HK-2 (cell line): ENCODE results near the gene KATNB1.
A peak's percentile ranks its signal among the peaks of the same experiment; 100 is the strongest.

ENCODE experiments used
- DNase-seq: peaks from one replicate; pipeline ENCODE4 v3.0.0-alpha.2; 2018; ENCODE audit not compliant: unreplicated experiment

The KATNB1 gene

DNA sequence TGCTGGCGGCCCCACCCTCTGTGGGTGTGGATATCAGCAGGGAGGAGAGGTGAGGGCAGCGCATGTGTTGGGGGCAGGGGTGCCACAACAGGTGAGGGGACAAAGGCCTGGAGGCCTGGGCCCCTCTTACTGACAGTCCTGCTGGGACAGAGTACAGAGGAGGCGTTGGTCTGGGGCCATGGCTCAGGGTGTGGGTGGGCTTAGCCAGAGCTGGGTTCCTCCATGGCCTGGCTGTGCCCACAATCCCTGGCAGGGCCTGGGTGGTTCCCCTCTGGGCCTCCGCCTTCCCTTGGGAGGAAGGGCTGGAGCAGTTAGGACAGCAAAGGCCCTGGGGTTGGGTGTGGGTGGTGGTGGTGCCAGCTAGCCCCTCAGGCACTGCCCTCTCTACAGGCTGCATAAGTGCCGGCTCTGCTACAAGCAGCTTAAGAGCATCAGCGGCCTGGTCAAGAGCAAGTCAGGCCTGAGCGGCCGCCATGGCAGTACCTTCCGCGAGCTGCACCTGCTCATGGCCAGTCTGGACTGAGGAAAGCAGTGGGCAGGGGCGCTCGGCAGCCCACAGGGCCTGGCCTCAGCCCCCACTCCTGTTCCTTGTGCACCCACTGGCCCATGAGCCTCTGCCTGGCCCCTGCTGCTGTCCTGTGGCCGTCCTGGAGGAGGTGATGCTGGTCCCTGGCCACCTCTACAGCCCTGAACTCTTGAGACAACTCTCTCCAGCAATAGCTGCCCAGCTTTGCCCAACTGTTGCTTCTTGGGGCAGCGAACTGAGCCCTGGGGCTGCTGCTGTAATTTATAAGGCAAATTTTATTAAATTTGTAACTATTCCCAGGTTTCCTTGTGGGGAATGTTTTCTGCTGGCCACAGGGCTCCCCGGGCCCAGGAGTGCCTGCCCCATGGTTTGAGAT is 21.1 kb downstream of the KATNB1 start:
- no peak for DNase-seq

DNA sequence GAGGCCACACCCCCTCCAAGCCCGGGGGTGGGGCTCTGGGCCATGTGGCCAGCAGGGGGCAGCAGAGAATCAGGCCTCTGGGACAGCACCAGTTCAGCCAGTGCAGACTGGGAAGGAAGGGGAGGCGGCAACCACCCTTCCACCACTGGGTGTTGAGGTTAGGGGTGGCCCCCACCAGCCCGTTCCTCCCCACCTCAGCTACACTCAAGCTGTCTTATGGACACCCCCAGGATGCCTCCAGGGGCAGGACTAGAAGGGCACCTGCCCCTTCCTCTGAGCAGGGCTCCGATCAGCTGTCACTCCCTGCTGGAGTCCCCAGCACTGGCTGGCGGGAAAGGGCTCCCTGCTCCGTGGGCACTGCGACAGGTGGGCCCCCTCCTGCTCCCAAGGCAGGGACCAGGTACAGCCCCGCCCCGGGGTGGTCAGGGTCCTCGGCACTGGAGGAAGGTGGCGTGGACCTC is 21.8 kb downstream of the KATNB1 start:
- DNase-seq, result peak; percentile 94

DNA sequence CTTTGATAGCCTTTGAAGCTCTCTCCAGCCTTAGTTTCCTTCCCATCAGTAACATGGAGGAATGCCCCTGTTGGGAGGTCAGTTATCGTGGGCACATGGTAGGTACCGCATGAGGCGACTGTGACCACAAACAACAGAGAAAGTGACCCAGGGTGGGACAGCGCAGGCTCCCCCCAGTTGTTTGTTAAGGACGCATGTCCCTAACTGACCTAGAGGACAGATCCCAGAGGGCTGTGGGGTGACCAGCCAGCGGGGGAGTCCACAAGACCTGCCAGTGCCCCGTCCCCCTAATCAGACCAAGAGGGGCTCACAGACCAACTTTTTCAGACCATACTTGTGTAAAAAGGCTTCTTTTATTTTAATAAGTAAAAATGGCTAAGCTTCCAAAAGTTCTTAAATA is 22.3 kb downstream of the KATNB1 start:
- no peak for DNase-seq

DNA sequence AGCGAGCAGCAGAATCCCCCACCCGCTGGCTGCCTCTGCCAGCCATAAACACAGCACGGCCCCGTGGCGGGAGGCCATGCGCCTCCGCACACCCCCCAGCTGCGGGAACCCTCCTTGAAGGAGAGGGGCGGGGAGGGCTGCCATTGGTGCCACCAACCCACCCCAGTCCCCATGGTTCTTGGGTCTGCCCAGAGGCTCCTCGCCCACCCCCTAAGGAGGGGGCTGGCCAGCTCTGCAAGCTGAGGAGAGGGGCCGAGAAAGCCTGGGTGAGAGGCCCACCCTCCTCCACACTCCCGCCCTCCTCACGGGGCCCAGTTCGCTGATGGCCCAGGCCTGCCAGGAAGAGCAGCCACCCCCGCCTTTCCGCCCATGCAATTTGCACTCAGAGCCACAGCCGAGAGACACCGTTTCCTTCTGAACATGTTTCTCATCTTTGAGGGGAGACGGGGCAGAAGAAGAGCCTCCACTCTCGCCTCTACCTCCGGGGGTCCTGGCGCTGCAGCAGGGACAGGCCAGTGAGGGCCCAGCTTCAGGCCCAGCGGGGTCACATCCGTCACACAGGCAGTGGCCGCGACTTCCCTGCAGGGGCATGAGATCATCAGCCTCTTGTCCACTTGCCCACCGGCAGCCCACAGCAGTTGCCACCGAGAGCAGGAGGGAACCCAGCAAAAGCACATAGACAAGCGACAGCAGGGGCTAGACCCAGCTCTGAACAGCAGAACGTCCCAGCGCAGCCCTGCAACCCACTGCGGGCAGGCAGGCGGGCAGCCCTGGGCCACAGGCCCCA is 23.0 kb downstream of the KATNB1 start:
- no peak for DNase-seq

DNA sequence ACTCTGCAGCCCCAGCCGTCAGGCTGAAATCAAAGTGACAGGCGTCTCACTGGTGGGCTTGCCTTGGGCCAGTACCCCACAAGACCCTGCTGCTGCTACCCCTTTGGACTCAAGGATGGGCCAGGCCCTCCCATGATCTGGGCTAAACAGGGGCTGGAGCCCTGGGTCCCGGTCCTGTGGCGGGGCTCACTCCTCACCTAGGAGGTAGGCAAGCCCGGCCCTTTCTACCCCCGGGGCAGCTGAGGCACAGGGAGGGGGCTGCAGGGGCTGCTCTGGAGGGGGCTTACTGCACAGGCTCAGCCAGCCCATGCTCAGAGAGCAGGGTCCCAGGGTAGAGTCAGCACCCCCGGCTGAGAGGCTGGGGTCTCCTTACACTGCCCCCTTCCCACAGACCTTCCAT is 23.6 kb downstream of the KATNB1 start:
- DNase-seq, result no peak

DNA sequence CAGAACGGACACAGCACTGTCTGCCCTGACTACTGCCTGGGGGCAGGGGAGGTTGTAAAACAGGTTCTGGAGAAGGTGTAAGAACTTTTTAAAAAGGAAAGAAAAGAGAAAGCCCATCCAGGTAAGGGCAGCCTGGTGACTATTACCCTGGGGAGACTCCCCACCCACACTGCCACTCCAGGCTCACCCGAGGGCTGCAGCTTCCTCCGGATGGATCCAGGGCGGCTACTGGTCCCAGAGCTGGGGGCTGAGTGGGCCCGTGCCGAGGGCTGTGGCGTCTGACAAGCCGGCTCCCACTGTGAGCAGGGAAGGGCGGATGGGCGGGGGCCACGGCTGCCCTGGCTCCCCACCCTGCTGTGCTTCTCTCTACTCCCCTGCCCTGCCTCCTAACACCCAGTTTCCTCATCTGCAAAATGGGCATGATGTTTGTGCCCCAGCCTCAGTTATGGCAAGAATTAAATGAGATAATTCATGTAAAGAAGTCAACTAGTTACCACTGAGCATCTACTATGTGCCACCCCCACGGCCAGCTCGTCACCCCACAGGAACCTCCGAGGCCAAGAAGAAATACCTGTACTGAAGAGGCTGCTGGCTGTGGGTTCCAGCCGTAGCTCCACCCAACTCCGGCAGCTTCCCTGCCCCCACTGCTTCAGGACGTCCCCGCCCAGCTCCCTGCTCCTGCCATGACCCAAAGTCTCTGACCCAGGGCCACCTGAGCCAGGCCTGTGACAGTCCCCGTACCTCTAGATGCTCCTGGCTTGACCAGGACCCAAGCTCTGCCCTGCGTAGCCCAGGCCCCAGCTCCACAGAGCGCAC is 24.2 kb downstream of the KATNB1 start:
- no peak for DNase-seq

DNA sequence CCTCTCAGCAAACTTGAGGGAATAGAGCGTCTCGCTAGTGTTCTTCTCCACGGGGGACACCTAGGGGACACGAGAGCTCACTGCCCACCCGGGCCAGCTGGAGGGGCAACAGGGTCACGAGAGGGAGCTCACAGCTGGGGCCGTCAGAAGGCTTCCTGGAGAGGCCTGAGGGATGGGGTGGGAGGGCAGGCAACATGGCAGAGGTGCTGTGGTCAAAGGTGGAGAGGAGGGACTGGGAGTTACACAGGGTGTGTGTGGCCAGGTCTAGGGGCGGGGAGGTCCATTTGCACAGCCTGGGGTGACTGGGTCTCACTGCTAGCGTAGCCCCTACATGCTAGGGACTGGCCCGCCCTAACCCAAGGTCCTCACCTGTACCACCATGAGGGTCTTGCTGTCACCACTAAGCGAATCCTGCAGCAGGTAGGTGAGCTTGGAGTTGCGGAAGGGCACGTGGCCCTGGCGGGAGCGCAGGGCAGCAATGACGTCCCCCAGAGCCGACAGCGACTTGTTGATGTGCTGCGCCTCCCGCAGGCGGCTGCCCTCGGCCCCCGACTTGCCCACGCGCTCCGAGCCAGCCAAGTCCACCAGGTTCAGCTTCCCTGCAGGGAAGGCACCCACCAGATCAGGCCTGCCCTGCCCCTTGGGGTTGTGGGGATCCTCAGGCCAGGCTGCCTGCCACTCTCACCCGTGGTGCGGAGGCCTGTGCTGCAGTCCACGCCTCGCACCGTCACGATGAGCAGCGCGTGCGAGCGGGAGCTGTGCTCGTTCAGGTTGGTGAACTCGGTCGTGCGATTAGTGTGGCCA is 25.0 kb downstream of the KATNB1 start:
- no peak for DNase-seq

DNA sequence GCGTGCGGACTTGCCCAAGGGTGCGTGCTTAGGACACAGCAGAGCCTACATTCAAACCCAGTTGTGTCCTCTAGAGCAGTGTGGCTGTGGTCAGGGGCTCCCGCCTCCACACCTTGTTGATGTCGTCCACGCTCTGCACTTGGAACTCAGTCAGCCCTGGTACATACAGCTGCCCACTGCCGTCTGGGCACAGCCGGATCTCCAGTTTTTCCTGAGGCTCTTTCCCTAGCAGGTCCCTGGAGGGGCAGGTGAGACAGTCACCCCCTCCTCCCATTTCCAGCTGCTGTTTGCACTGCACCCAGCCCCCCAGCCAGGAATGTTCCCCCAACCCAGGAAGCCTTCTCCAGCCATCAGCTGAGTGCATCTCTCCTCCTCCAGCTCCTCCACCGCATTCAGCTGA is 25.7 kb downstream of the KATNB1 start:
- no peak for DNase-seq

DNA sequence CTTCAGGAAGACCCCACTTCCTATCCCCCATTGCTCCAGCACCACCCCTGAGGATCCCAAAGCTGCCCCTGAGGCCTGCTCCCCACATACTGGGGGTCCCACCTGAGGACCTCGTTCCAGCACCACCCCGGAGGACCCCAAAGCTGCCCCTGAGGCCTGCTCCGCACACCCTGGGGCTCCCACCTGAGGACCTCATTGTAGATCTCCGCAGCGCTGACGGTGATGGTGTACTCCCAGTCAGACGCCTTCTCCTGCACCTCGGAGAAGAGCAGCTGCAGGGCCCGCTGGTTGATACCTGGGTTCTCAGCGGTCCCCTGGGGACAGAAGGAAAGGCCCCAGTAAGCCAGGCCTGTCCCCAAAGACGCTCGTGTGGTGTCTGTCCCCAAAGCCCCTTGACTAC is 26.4 kb downstream of the KATNB1 start:
- no peak for DNase-seq

DNA sequence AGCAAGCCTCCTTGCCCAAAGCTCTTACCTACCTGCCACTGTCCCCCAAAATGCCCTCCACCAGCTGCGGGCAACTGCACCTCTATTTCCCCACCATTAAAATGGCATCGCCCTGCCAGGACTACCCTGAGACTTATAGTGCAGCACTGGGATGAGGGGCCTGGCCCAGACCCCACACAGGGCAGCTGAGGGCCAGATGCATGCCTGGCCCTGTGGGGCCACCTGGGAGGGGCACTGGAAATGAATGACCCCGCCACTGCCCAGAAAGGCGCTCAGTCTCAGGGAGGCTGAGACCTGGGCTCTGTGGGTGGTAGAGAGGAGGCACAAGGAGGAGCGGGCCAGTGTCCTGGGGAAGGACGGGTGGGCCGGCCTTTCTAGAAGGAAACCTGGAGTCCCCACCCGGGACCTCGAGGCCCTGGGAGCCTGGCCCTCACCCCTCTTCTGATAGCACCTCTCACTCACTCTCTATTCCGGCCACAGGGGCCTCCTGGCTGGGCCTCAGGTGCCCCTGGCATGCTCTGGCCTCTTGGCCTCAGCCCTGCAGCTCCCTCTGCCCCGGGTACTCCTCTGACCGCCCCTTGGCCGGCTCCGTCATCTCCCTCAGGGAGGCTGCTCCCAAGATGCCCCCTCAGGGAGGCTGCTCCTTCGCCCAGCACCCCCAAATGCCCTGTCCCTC is 26.9 kb downstream of the KATNB1 start:
- DNase-seq, result no peak

DNA sequence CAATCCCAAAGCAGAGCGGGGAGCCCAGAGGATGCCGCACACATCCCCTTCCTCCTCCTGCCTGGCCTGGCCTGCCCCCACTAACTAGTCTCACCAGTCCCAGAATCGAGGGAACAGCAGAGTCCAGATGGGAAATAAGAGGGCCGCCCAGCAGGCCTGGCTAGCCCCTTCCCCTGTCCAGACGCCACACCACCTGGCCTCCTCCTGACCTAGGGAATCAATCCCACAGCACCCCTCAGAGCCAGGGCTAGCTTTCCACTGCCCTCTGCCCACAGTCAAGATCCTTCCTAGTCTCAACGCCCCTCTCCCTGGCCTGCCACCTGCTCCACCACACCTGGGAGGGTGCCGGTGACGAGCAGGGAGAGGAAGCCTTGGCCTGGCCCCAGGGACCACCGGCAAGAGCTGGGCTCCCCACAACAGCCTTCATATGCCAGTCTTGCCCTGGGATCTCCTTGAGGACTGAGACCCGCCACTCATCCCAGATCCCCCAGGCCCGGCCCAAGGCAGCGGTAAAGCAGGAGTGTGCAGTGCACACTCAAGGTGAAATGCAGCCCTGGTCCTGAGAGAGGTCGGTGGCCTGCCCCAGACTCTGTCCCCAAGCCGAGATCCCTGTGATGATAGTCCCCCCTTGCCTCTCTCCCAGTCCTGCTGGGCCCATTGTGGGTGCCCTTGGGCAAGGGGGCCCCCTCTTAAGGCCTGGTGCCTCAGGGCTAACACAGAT is 27.9 kb downstream of the KATNB1 start:
- no peak for DNase-seq

DNA sequence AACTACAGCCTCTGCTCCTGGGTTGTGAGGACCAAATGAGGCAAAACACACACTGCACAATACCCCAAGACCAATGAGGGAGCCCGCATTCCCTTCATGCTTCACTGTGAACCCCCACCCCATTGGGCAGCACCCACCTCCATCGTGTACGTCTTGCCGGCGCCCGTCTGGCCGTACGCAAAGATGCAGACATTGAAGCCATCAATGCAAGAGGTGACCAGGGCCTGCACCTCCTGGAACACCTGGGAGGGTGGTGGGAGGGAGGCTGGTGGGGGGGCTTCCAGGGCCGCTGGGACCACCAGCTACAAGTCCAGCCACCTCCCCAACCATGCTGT is 28.4 kb downstream of the KATNB1 start:
- no peak for DNase-seq

DNA sequence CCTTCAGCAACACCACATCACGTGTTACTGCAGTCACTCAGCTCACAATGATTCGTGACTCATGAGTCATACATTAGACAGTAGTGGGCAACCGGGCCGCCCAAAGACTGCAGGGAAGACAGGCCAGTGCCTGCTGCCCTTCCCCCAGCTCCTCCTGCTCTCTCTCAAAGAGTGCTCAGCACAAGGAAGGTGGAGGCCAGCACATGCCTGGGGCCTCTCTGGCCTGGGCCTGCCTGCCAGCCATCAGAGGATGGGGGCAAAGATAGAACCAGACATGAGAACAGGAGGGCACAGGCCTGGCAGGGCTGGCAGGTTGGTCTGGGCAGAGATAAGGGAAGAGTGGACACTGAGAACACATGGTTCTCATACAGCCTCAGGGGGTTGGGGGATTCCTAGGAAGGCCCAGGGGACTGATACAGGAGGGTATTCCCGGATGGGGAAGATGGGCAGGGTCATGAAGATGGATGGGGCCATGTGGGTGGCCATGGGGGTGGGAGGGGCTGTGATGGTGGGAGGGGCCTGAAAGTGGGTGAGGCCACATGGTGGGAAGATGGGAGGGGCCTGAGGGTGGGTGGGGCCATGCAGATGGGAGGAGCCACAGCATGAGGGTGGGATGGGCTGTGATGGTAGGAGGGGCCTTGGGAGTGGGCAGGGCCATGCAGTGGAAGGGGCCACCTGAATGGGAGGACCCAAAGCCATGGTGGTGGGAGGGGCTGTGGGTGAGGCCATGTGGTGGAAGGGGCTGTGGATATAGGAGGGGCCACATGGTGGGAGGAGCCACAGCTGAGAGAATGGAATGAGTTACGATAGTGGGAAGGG is 29.0 kb downstream of the KATNB1 start:
- DNase-seq, result peak; percentile 94

DNA sequence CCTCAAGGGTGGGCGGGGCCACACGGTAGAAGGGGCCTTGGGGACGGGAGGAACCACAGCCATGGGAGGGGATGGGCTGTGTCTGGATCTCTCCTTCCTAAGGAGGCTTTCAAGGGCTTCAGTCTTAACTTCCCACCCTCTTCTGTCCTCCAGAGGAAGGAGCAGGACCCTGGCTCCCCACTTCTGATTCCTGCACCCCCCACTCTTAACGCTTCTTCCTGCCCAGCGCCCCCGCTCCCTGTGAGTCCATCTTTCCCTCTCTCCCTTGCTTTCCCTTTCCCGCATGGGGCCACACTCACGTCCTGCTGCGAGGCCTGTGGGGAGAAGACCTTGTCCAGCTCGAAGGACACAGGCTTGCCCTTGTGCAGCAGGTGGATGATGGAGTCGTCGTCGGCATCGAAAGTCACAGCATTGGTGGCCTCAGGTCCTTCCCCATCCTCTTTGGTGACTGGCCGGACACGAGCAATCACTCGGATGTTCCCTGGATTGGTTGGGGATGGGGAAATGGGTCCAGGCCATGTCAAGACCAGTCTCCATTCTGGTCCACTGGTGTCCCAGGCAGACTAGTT is 29.7 kb downstream of the KATNB1 start:
- no peak for DNase-seq

DNA sequence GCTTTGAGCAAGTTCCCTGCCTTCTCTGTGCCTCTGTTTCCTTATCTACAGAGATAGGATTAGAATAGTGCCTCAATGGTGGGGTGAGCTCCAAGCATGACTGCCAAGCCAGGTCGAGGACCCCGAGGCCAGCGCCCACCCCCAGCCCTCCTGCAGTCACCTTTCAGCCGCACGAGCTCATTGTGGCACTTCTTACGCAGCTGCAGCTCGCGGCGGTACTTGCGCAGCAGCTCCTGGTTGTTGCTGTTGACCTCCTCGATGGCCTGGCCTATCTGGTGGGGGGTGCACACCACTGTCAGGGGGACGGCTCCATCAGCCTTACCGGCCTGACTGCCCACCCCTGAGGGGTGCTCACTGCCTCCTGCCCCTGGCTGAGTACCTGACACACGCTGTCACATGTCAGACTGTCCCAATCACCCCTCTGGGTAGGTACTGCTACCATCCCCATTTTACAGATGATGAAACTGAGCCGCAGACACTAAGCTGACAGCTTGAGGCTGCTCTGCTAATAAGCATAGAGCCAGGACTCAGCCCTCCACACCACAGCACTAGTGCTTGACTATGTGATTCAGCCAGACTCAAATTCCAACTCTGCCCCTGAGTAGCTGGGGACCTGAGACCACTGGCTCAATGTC is 31.3 kb downstream of the KATNB1 start:
- DNase-seq, result no peak

DNA sequence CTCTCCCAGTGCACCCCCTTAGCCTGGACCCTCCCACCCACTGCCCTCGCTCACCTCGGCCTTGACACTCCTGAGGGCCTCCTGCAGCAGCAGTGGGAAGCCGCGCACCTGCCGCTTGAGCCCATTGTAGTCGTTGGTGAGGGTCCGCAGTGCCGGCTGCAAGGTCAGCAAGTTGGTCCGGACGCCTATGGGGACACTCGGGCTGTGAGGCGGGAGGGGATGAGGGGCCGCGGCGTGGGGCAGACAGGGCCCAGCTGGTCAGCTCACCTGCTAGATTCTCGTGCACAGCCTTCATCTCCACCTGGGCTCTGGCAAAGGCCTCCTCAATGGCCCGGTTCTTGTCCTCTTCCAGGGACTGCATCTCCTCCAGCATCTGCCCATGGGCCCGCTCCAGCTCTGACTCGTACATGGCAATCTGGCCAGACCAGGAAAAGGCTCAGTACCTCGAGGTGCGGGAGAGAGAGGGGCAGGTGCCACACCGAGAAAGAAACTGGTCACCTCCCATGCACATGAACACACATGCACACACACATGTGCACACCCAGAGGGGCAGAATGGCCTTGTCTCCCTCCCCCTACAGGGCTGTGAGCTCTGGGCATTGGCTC is 34.1 kb downstream of the KATNB1 start:
- DNase-seq, result no peak

DNA sequence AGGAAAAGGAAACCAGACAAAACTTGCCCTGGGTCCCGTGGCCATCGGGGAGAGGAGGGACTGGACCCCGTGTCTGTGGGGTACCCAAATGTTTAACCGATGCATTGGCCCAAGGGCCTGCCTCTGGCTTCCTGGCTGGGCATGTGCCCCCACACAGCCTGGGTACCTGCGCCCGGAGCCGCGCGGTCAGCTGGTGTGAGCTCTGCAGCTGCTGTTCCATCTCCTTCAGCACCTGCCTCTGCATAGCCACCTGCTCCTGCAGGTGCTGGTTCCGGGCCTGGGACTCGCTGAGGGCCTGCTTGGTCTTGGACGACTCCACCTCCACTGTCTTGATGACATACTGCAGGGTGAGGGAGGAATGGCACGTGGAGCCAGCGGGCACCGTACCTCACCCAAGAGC is 34.8 kb downstream of the KATNB1 start:
- DNase-seq, result no peak
